WTC11 (cell line): ENCODE results near the gene ATAD2B. TPM values are rescaled to one million over a fixed set of nuclear protein-coding genes. Genes with fewer than 3 reads are reported as not detected.
"Not testable (repeated sequence)": the region's sequence is repeated elsewhere in the genome, so short reads cannot be mapped to it uniquely, and the experiment has no call there.

ENCODE experiments used
- ATAC-seq: fragments of 200-7000 bp; cut with Tn5 transposase; 2 replicates; pipeline ENCODE4 v1.10.0; 2021; ENCODE audit warnings: mild to moderate bottlenecking, moderate library complexity
- CTCF ChIA-PET: fragments of 300-600 bp; sonication (Branson Sonifier 250); formaldehyde crosslinking; loops from one replicate; lab custom pipeline; 2021; ENCODE audit warnings: antibody characterized with exemption; lab: Charles Lee
- POLR2A ChIA-PET: fragments of 350-600 bp; sonication (Branson Sonifier 250); formaldehyde crosslinking; loops from one replicate; lab custom pipeline; 2021; ENCODE audit warnings: antibody characterized with exemption; lab: Charles Lee
- DNase-seq: peaks from one replicate; pipeline ENCODE4 v3.0.0; 2021; ENCODE audit warnings: low spot score
- H3K27ac Mint-ChIP-seq: 2 replicates; pipeline ENCODE4 v1.8.0; 2021; ENCODE audit warnings: mixed read lengths
- H3K27me3 Mint-ChIP-seq: 2 replicates; pipeline ENCODE4 v1.8.0; 2021; ENCODE audit warnings: low read depth, mild to moderate bottlenecking, moderate library complexity, mixed read lengths
- H3K36me3 Mint-ChIP-seq: 2 replicates; pipeline ENCODE4 v1.8.0; 2021; ENCODE audit warnings: mixed read lengths
- H3K4me1 Mint-ChIP-seq: 2 replicates; pipeline ENCODE4 v1.8.0; 2022; ENCODE audit warnings: mixed read lengths
- H3K4me3 Mint-ChIP-seq: 2 replicates; pipeline ENCODE4 v1.8.0; 2021; ENCODE audit warnings: mild to moderate bottlenecking, moderate library complexity, mixed read lengths
- H3K9me3 Mint-ChIP-seq: 2 replicates; pipeline ENCODE4 v1.8.0; 2021; ENCODE audit warnings: mixed read lengths
- ATF6 ChIP-seq: sonication (generic); formaldehyde crosslinking; IDR thresholded peaks from 2 replicates; pipeline ENCODE4 v1.8.1; 2023; ENCODE audit warnings: mild to moderate bottlenecking, missing genetic modification reagents
- CREB1 ChIP-seq: sonication (generic); formaldehyde crosslinking; IDR thresholded peaks from 2 replicates; pipeline ENCODE4 v1.8.0; 2023; ENCODE audit warnings: mild to moderate bottlenecking, missing genetic modification reagents
- ELF4 ChIP-seq: sonication (generic); formaldehyde crosslinking; IDR thresholded peaks from 2 replicates; pipeline ENCODE4 v1.8.1; 2022; ENCODE audit warnings: low read depth, mild to moderate bottlenecking, moderate library complexity, missing genetic modification reagents
- GABPB1 ChIP-seq: sonication (generic); formaldehyde crosslinking; IDR thresholded peaks from 2 replicates; pipeline ENCODE4 v1.8.1; 2023; ENCODE audit warnings: mild to moderate bottlenecking, missing genetic modification reagents
- IRF2 ChIP-seq: sonication (generic); formaldehyde crosslinking; IDR thresholded peaks from 2 replicates; pipeline ENCODE4 v1.8.0; 2022; ENCODE audit warnings: low read depth, missing genetic modification reagents, borderline replicate concordance
- MLX ChIP-seq: sonication (generic); formaldehyde crosslinking; IDR thresholded peaks from 2 replicates; pipeline ENCODE4 v1.8.1; 2023; ENCODE audit warnings: mild to moderate bottlenecking, missing genetic modification reagents, moderate library complexity
- PRDM15 ChIP-seq: sonication (generic); formaldehyde crosslinking; IDR thresholded peaks from 2 replicates; pipeline ENCODE4 v1.8.0; 2022; ENCODE audit warnings: missing genetic modification reagents
- RORB ChIP-seq: fragments of 250-450 bp; sonication (Bioruptor Pico); IDR thresholded peaks from 2 replicates; pipeline ENCODE4 v1.9.0; 2021; ENCODE audit warnings: mild to moderate bottlenecking
- SMAD3 ChIP-seq: sonication (generic); formaldehyde crosslinking; IDR thresholded peaks from 2 replicates; pipeline ENCODE4 v1.8.0; 2022; ENCODE audit warnings: missing genetic modification reagents, mild to moderate bottlenecking, borderline replicate concordance
- STAT6 ChIP-seq: sonication (generic); formaldehyde crosslinking; conservative IDR thresholded peaks from 2 replicates; pipeline ENCODE4 v1.8.1; 2023; ENCODE audit warnings: mild to moderate bottlenecking, low read depth, missing genetic modification reagents, moderate library complexity
- TCF7 ChIP-seq: sonication (generic); formaldehyde crosslinking; IDR thresholded peaks from 2 replicates; pipeline ENCODE4 v1.8.0; 2022; ENCODE audit warnings: mild to moderate bottlenecking, low read depth, missing genetic modification reagents, moderate library complexity
- TP53 ChIP-seq: sonication (generic); formaldehyde crosslinking; IDR thresholded peaks from 2 replicates; pipeline ENCODE4 v1.8.1; 2023; ENCODE audit warnings: mild to moderate bottlenecking, missing genetic modification reagents
- ZNF423 ChIP-seq: fragments of 250-450 bp; sonication (Bioruptor Pico); IDR thresholded peaks from 2 replicates; pipeline ENCODE4 v2.1.2; 2022; ENCODE audit warnings: mild to moderate bottlenecking, moderate library complexity
- ZNF512 ChIP-seq: sonication (generic); formaldehyde crosslinking; IDR thresholded peaks from 2 replicates; pipeline ENCODE4 v1.8.1; 2022; ENCODE audit warnings: missing genetic modification reagents, borderline replicate concordance
- total RNA-seq: library from RNA; stranded (reverse); gene quantifications from 3 replicates; pipeline ENCODE4 v1.2.3, GENCODE V29; 2021

Gene ATAD2B
- total RNA-seq, 1 experiment from 2014 or later, result 21.5 TPM

GRCh38 chr2:23782126-23782525, 144.8 kb downstream of the ATAD2B start (continued):
- no peak for TF ChIP-seq STAT6
- TF ChIP-seq IRF2 (CRISPR knock-in tag), result no peak
- no peak for TF ChIP-seq ATF6 (CRISPR knock-in tag)
- no peak for TF ChIP-seq RORB
- no peak for TF ChIP-seq TCF7 (CRISPR knock-in tag)
- TF ChIP-seq GABPB1 (CRISPR knock-in tag), result no peak
- no peak for TF ChIP-seq TP53 (CRISPR knock-in tag)
- no peak for TF ChIP-seq CREB1 (CRISPR knock-in tag)
- TF ChIP-seq MLX (CRISPR knock-in tag), result no peak
- TF ChIP-seq SMAD3 (CRISPR knock-in tag), result no peak
- TF ChIP-seq ZNF423 (CRISPR knock-in tag), result no peak
- TF ChIP-seq PRDM15 (CRISPR knock-in tag), result no peak
- TF ChIP-seq ZNF512 (CRISPR knock-in tag), result no peak
- no peak for TF ChIP-seq ELF4 (CRISPR knock-in tag)

- H3K36me3 Mint-ChIP-seq, CTCF ChIA-PET, POLR2A ChIA-PET, H3K4me3 Mint-ChIP-seq, H3K27me3 Mint-ChIP-seq, ATAC-seq, H3K9me3 Mint-ChIP-seq, DNase-seq, H3K27ac Mint-ChIP-seq, H3K4me1 Mint-ChIP-seq: not testable (repeated sequence)
These were observed 146.5 kb downstream of the ATAD2B start for GRCh38 chr2:23780465-23780864.
